ENCODE results near the gene ARID5B.

- TF ChIP-seq, protein P1, sequence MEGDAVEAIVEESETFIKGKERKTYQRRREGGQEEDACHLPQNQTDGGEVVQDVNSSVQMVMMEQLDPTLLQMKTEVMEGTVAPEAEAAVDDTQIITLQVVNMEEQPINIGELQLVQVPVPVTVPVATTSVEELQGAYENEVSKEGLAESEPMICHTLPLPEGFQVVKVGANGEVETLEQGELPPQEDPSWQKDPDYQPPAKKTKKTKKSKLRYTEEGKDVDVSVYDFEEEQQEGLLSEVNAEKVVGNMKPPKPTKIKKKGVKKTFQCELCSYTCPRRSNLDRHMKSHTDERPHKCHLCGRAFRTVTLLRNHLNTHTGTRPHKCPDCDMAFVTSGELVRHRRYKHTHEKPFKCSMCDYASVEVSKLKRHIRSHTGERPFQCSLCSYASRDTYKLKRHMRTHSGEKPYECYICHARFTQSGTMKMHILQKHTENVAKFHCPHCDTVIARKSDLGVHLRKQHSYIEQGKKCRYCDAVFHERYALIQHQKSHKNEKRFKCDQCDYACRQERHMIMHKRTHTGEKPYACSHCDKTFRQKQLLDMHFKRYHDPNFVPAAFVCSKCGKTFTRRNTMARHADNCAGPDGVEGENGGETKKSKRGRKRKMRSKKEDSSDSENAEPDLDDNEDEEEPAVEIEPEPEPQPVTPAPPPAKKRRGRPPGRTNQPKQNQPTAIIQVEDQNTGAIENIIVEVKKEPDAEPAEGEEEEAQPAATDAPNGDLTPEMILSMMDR (conservative IDR thresholded peaks at IDR 0.05 in 1 of 2, IDR thresholded peaks at IDR 0.05 in 1 of 2; ENCODE audit: extremely low read depth in 1 of 2, insufficient read depth in 1 of 2, low read depth in 1 of 2, low read length in 2 of 2), result no peak
- TF ChIP-seq EZH2 (IDR thresholded peaks at IDR 0.05; ENCODE audit: borderline replicate concordance, low read length), result no peak
These were observed 147.6 kb downstream of the ARID5B start for GRCh38 chr10:62048919-62049623.

Data from mammary epithelial cell (primary cell).